CD14-positive monocyte (primary cell): ENCODE data around the gene FOSB. TPM values are rescaled to one million over a fixed set of nuclear protein-coding genes. Genes with fewer than 3 reads are reported as not detected.
A peak's percentile ranks its signal among the peaks of the same experiment; 100 is the strongest.

Source experiments
- DNase-seq, 3 donors: peaks; one replicate each; pipeline ENCODE4 v3.0.0-alpha.2; 2011 to 2022
- H2AFZ ChIP-seq: 2 replicates; pipeline ENCODE4 v1.6.0; 2012; ENCODE audit warnings: mild to moderate bottlenecking, low read depth, low read length, inconsistent platforms; ENCODE audit not compliant: insufficient read depth, poor library complexity, severe bottlenecking
- H3K27ac ChIP-seq, 2 donors: 1 replicate in 1 of 2; 2 replicates in 1 of 2; pipeline ENCODE4 v1.5.1; 2012 to 2013; ENCODE audit warnings: low read length in 2 of 2, control low read depth in 1 of 2, inconsistent platforms in 1 of 2, low read depth in 1 of 2, mild to moderate bottlenecking in 1 of 2
- H3K27me3 ChIP-seq, 2 donors: one replicate each; pipeline versions ENCODE4 v1.6.0 to v1.6.1; 2011 to 2013; ENCODE audit warnings: low read length in 2 of 2; ENCODE audit not compliant: control insufficient read depth in 2 of 2, insufficient read depth in 2 of 2
- H3K36me3 ChIP-seq, 2 donors: replicated peaks in 1 of 2; 1 replicate in 1 of 2; 2 replicates in 1 of 2; pipeline versions ENCODE4 v1.5.1 to v1.6.1; 2012 to 2013; ENCODE audit warnings: low read length in 2 of 2, control low read depth in 1 of 2, inconsistent platforms in 1 of 2, mild to moderate bottlenecking in 1 of 2; ENCODE audit not compliant: insufficient read depth in 2 of 2, control insufficient read depth in 1 of 2
- H3K4me1 ChIP-seq, 2 donors: 1 replicate in 1 of 2; 2 replicates in 1 of 2; pipeline versions ENCODE4 v1.5.1 to v1.6.1; 2012 to 2013; ENCODE audit warnings: low read length in 2 of 2, control low read depth in 1 of 2, inconsistent platforms in 1 of 2, mild to moderate bottlenecking in 1 of 2, moderate library complexity in 1 of 2; ENCODE audit not compliant: insufficient read depth in 2 of 2, control insufficient read depth in 1 of 2
- H3K4me2 ChIP-seq: replicated peaks from 2 replicates; pipeline ENCODE3; 2012; ENCODE audit warnings: low read length, moderate library complexity, mild to moderate bottlenecking; ENCODE audit not compliant: poor library complexity, severe bottlenecking; ENCODE audit errors: extremely low read depth
- H3K4me3 ChIP-seq, 3 experiments: fragments of 200-600 bp in 1 of 3; sonication (generic) in 1 of 3; replicated peaks in 1 of 3; 1 replicate in 2 of 3; 2 replicates in 1 of 3; pipeline ENCODE4 v1.5.1; 2011 to 2013; ENCODE audit warnings: low read length in 3 of 3, mild to moderate bottlenecking in 3 of 3, control low read depth in 2 of 3, low read depth in 2 of 3, inconsistent platforms in 1 of 3, moderate library complexity in 1 of 3
- H3K79me2 ChIP-seq: 2 replicates; pipeline ENCODE4 v1.6.0; 2012; ENCODE audit warnings: mild to moderate bottlenecking, control low read depth, inconsistent platforms, low read length, moderate library complexity; ENCODE audit not compliant: insufficient read depth
- H3K9ac ChIP-seq: 2 replicates; pipeline ENCODE4 v1.6.0; 2017; ENCODE audit warnings: low read length, mild to moderate bottlenecking; ENCODE audit not compliant: insufficient read depth, poor library complexity, severe bottlenecking
- H3K9me3 ChIP-seq, 2 donors: replicated peaks in 1 of 2; 1 replicate in 1 of 2; 2 replicates in 1 of 2; pipeline versions ENCODE4 v1.5.1 to v1.6.1; 2012 to 2013; ENCODE audit warnings: low read length in 2 of 2, control low read depth in 1 of 2; ENCODE audit not compliant: control insufficient read depth in 1 of 2, insufficient read depth in 1 of 2
- H4K20me1 ChIP-seq: 2 replicates; pipeline ENCODE4 v1.6.0; 2012; ENCODE audit warnings: mild to moderate bottlenecking, low read length, control low read depth, moderate library complexity; ENCODE audit not compliant: insufficient read depth
- H3K27ac Mint-ChIP-seq, 7 donors: one replicate each; pipeline ENCODE4 v1.8.0; 2020; ENCODE audit warnings: mild to moderate bottlenecking in 7 of 7, mixed read lengths in 7 of 7, moderate library complexity in 6 of 7, inconsistent platforms in 2 of 7
- H3K27me3 Mint-ChIP-seq, 3 donors: one replicate each; pipeline ENCODE4 v1.8.0; 2021 to 2022; ENCODE audit warnings: low read depth in 3 of 3, mild to moderate bottlenecking in 3 of 3, mixed read lengths in 3 of 3, moderate library complexity in 3 of 3, inconsistent platforms in 1 of 3
- H3K36me3 Mint-ChIP-seq, 2 donors: one replicate each; pipeline ENCODE4 v1.8.0; 2020; ENCODE audit warnings: mixed read lengths in 2 of 2, inconsistent platforms in 1 of 2, mild to moderate bottlenecking in 1 of 2
- H3K4me1 Mint-ChIP-seq: one replicate; pipeline ENCODE4 v1.8.0; 2020; ENCODE audit warnings: mild to moderate bottlenecking, mixed read lengths
- H3K4me3 Mint-ChIP-seq, 2 donors: one replicate each; pipeline ENCODE4 v1.8.0; 2020; ENCODE audit warnings: mild to moderate bottlenecking in 2 of 2, mixed read lengths in 2 of 2, moderate library complexity in 1 of 2
- H3K9me3 Mint-ChIP-seq, 7 donors: one replicate each; pipeline ENCODE4 v1.8.0; 2020 to 2022; ENCODE audit warnings: mixed read lengths in 7 of 7, mild to moderate bottlenecking in 6 of 7, moderate library complexity in 6 of 7, inconsistent platforms in 2 of 7
- WGBS: methylation state at CpG from one replicate; pipeline ENCODE4 v1.1.5; 2013; ENCODE audit warnings: missing lambda C conversion rate; ENCODE audit not compliant: insufficient coverage; 5-methylcytosine and 5-hydroxymethylcytosine counted together
- intact Hi-C, 2 donors: fragments of 100-400 bp; cut with micrococcal nuclease; formaldehyde crosslinking; loops; one replicate each; pipeline versions ENCODE4 v1.15.0 to v1.15.1; 2023
- polyA minus RNA-seq: library from RNA; depleted of rRNA, polyadenylated mRNA; stranded (reverse); fragments of >200 nt; gene quantifications from 2 replicates; pipeline ENCODE4 v1.2.3, GENCODE V29; 2012
- polyA plus RNA-seq, 3 donors: library from polyadenylated mRNA; depleted of rRNA in 1 of 3; unstranded in 2 of 3; stranded (reverse) in 1 of 3; fragments of 300-500 nt in 2 of 3; fragments of >200 nt in 1 of 3; fragmentation: Illumina TruSeq in 2 of 3; gene quantifications; 1 replicate in 2 of 3; 2 replicates in 1 of 3; pipeline ENCODE4 v1.2.3, GENCODE V29; 2012 to 2021
- total RNA-seq, 12 experiments: library from RNA in 1 of 12; stranded (reverse) in 1 of 12; fragments of 120-200 nt in 1 of 12; gene quantifications; one replicate each; pipeline ENCODE4 v1.2.4 and lab custom pipeline; 2013 to 2026; ENCODE audit warnings: mixed read lengths in 6 of 12, inconsistent platforms in 1 of 12
- TF ChIP-seq, protein P1 (sequence below): fragments of 200-600 bp; IDR thresholded peaks from one replicate; pipeline ENCODE4 v1.8.0; 2022; ENCODE audit warnings: antibody characterized with exemption, mild to moderate bottlenecking

The FOSB gene
- 124 TPM for total RNA-seq (2013)
- polyA plus RNA-seq, result 100 to 1,000 TPM in 1 of 3 donors, 10 to 100 TPM in 2; 27.3 to 840 (median 28.2) TPM
- 341 and 399 TPM in 2 replicates for polyA minus RNA-seq
- 135 to 1,778 (median 1,020) reads per million in 11 experiments for total RNA-seq (lab: John Stamatoyannopoulos, UW)

DNA sequence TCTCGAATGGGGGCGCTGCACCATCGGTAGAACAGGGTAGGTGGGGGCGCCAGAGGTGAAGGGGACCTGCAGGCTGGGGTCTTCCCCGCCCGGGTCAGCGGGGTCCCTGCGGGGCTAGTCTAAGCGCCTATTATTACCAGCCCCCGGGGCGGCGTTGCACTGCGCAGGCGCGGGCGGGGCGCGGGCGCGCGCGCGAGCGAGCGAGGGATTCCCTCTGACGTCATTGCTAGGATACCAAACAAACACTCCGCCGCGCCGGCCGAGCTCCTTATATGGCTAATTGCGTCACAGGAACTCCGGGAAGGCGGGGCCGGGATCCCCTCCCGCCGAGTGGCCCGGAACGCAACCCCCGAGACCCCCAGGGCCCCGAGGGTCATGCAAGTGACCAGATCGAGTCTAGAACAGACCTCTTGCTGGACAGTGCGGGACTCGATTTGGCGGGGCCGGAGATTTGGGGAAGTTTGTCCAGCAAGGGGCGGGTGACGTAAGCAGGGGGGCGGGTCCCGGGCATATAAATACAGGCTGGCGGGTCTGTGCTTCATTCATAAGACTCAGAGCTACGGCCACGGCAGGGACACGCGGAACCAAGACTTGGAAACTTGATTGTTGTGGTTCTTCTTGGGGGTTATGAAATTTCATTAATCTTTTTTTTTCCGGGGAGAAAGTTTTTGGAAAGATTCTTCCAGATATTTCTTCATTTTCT is at the start of gene FOSB:
Gene FOSB (plus strand): TSS at position 541 of the 703 bp plus-strand sequence. CDS start 591 bp downstream, outside the sequence.
- peak within 1 kb of the TSS; percentile 52 for H2AFZ ChIP-seq
- peaks cover 40% of the 10 kb centered on the region for H3K4me1 Mint-ChIP-seq
- peaks cover 34 to 35% of the 10 kb centered on the region in 2 donors for H3K4me1 ChIP-seq
- peak within 1 kb of the TSS; percentile 88 to 96 for H3K27ac ChIP-seq
- peak within 1 kb of the TSS; percentile 99 for H3K4me3 Mint-ChIP-seq
- peaks cover 10 to 47% (median 27%) of the 10 kb centered on the region in 7 donors for H3K9me3 Mint-ChIP-seq
- H3K9me3 ChIP-seq, result peaks cover 0 to 8% of the 10 kb centered on the region in 2 donors
- peak within 1 kb of the TSS; percentile 81 for H3K4me2 ChIP-seq
- under 1% methylated on average over 51 of the region's 56 CpGs for WGBS
- peaks cover 16 to 27% of the 10 kb centered on the region in 2 donors for H3K27me3 ChIP-seq
- peak within 1 kb of the TSS; percentile 96 for H3K9ac ChIP-seq
- H3K79me2 ChIP-seq, result no peaks in the 10 kb centered on the region
- peaks cover 37 to 60% (median 59%) of the 10 kb centered on the region in 3 donors for H3K27me3 Mint-ChIP-seq
- intact Hi-C loops, result loop anchor here (1.0 to 2.0 kb wide), 2 partner anchors 11 to 17 kb away; no protein-coding TSS in a partner anchor
- peaks cover 0 to 9% of the 10 kb centered on the region in 2 donors for H3K36me3 ChIP-seq
- DNase-seq, result peak; percentile 92 to 97 (median 97)
- peaks cover 48% of the 10 kb centered on the region for H4K20me1 ChIP-seq
- H3K36me3 Mint-ChIP-seq, result peaks cover 28 to 33% of the 10 kb centered on the region in 2 donors
- peak within 1 kb of the TSS; percentile 84 to 98 (median 87) for H3K4me3 ChIP-seq
- TF ChIP-seq, protein P1, sequence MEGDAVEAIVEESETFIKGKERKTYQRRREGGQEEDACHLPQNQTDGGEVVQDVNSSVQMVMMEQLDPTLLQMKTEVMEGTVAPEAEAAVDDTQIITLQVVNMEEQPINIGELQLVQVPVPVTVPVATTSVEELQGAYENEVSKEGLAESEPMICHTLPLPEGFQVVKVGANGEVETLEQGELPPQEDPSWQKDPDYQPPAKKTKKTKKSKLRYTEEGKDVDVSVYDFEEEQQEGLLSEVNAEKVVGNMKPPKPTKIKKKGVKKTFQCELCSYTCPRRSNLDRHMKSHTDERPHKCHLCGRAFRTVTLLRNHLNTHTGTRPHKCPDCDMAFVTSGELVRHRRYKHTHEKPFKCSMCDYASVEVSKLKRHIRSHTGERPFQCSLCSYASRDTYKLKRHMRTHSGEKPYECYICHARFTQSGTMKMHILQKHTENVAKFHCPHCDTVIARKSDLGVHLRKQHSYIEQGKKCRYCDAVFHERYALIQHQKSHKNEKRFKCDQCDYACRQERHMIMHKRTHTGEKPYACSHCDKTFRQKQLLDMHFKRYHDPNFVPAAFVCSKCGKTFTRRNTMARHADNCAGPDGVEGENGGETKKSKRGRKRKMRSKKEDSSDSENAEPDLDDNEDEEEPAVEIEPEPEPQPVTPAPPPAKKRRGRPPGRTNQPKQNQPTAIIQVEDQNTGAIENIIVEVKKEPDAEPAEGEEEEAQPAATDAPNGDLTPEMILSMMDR, result no peak
- H3K27ac Mint-ChIP-seq, result peak within 1 kb of the TSS; percentile 90 to 97 (median 96)

DNA sequence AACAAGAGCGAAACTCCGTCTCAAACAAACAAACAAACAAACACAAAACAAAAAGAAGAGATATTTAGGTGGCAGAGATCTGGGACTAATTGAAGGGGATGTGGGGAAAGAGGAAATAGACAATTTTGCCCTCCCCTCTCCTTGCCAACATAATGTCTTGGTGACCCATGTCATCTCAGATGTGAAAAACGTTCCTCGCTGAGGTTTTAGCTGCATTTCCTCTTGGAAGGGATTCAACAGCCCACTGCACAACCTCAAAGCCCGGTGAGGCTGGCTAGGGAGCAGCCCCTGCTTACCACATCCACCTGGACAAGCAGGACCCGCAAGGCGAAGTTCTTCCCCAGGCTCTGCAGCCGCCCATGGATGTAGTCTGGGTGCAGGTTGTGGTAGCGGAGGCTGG is 49.0 kb upstream of the FOSB start:
- peaks cover 42 to 53% of the 10 kb centered on the region in 2 donors for H3K4me1 ChIP-seq
- H4K20me1 ChIP-seq, result no peaks in the 10 kb centered on the region
- DNase-seq, result peak in 1 of 3 donors; percentile 59
- Mint-ChIP-seq H3K4me3 (peak overlapping the region; percentile 65 to 86), H3K27me3 (peaks cover 0 to 4% (median 2%) of the 10 kb centered on the region in 3 donors), H3K27ac (peak overlapping the region; percentile 36 to 90 (median 86)), H3K36me3 (peaks cover 49 to 57% of the 10 kb centered on the region in 2 donors), H3K9me3 (no peaks in the 10 kb centered on the region), H3K4me1 (peaks cover 48% of the 10 kb centered on the region)
- H3K9me3 ChIP-seq, result no peaks in the 10 kb centered on the region
- H3K4me3 ChIP-seq, result peak overlapping the region in 2 of 3 experiments; percentile 8 to 68
- peak overlapping the region; percentile 49 for H2AFZ ChIP-seq
- peak overlapping the region; percentile 76 for H3K4me2 ChIP-seq
- H3K36me3 ChIP-seq, result peaks cover 29 to 48% of the 10 kb centered on the region in 2 donors
- H3K27ac ChIP-seq, result peak overlapping the region; percentile 52 to 78
- H3K79me2 ChIP-seq, result peaks cover 26% of the 10 kb centered on the region
- no peaks in the 10 kb centered on the region for H3K27me3 ChIP-seq
- H3K9ac ChIP-seq, result peak overlapping the region; percentile 21
- TF ChIP-seq, protein P1, result no peak
- WGBS, result no CpG with 5 or more reads among the region's 9 CpGs
- intact Hi-C loops, result no loop called here
